HCT116 (cell line): ENCODE measurements around the gene AMZ2. TPM values are rescaled to one million over a fixed set of nuclear protein-coding genes. Genes with fewer than 3 reads are reported as not detected.
A peak's percentile ranks its signal among the peaks of the same experiment; 100 is the strongest.

ENCODE experiments used
- ATAC-seq: fragments of 200-7000 bp; cut with Tn5 transposase; 2 replicates; pipeline ENCODE4 v1.9.1; 2020; ENCODE audit warnings: mild to moderate bottlenecking, moderate library complexity
- Bru-seq: library from RNA; stranded (reverse); fragments of 400-500 nt; gene quantifications from one replicate; lab custom pipeline; 2021; lab: Mats Ljungman, UMichigan
- BruChase-seq, 2 experiments: library from RNA; stranded (reverse); fragments of 400-500 nt; gene quantifications; one replicate each; lab custom pipeline; 2021; lab: Mats Ljungman, UMichigan
- BruUV-seq: library from RNA; stranded (reverse); fragments of 400-500 nt; replicated peaks from 2 replicates; lab custom pipeline; 2021; lab: Mats Ljungman, UMichigan
- CTCF ChIA-PET: fragments of 300-600 bp; sonication (Branson Sonifier 250); formaldehyde crosslinking; loops from one replicate; lab custom pipeline; 2021; ENCODE audit warnings: antibody characterized with exemption; lab: Charles Lee
- POLR2A ChIA-PET: fragments of 300-600, 350-600 bp; sonication (Branson Sonifier 250); formaldehyde crosslinking; loops from one replicate; lab custom pipeline; 2021; ENCODE audit warnings: antibody characterized with exemption; lab: Charles Lee
- RAD21 ChIA-PET, 2 experiments: fragments of 300-600 bp; sonication (Branson Sonifier 250); formaldehyde crosslinking; loops; one replicate each; lab custom pipeline; 2023; ENCODE audit warnings: low total read pairs in 2 of 2; ENCODE audit not compliant: uncharacterized antibody in 2 of 2, unreplicated experiment in 2 of 2, low non-redundant PET in 1 of 2; lab: Charles Lee
- DNase-seq: peaks from one replicate; pipeline ENCODE4 v3.0.0-alpha.2; 2010; ENCODE audit warnings: low read depth, low spot score
- H2AFZ ChIP-seq: fragments of 200-600 bp; shearing (Covaris generic), sonication (generic); 2 replicates; pipeline ENCODE4 v1.6.1; 2017; ENCODE audit warnings: low read depth, mixed run types, mixed read lengths, antibody characterized with exemption, low read length; ENCODE audit not compliant: poor library complexity, severe bottlenecking
- H3K27ac ChIP-seq: 2 replicates; pipeline ENCODE4 v1.5.1; 2012; ENCODE audit warnings: low read depth, low read length
- H3K27me3 ChIP-seq: fragments of 200-600 bp; sonication (generic); 2 replicates; pipeline ENCODE4 v1.6.1; 2016; ENCODE audit warnings: mixed run types, low read length, mixed read lengths; ENCODE audit not compliant: insufficient read depth
- H3K36me3 ChIP-seq, 2 experiments: fragments of 200-500 bp in 1 of 2; fragments of 200-600 bp in 1 of 2; sonication (Bioruptor generic) in 1 of 2; sonication (generic) in 1 of 2; 2 replicates each; pipeline versions ENCODE4 v1.5.1 to v1.6.1; 2014 to 2016; ENCODE audit warnings: low read length in 2 of 2, inconsistent platforms in 1 of 2, mixed read lengths in 1 of 2, mixed run types in 1 of 2; ENCODE audit not compliant: insufficient read depth in 2 of 2, control insufficient read depth in 1 of 2
- H3K4me1 ChIP-seq, 2 experiments: fragments of 200-600 bp in 1 of 2; sonication (generic) in 1 of 2; 2 replicates each; pipeline versions ENCODE4 v1.5.1 to v1.6.1; 2012 to 2017; ENCODE audit warnings: low read length in 2 of 2, inconsistent platforms in 1 of 2, mild to moderate bottlenecking in 1 of 2, mixed read lengths in 1 of 2, mixed run types in 1 of 2, moderate library complexity in 1 of 2; ENCODE audit not compliant: insufficient read depth in 2 of 2, control insufficient read depth in 1 of 2
- H3K4me2 ChIP-seq: fragments of 200-600 bp; sonication (generic); 2 replicates; pipeline ENCODE4 v1.6.1; 2017; ENCODE audit warnings: mixed run types, low read length, mixed read lengths
- H3K4me3 ChIP-seq, 2 experiments: fragments of 200-600 bp in 1 of 2; sonication (generic) in 1 of 2; replicated peaks in 1 of 2; 2 replicates each; pipeline ENCODE4 v1.5.1; 2011 to 2016; ENCODE audit warnings: low read length in 2 of 2, control low read depth in 1 of 2, low read depth in 1 of 2, mild to moderate bottlenecking in 1 of 2, mixed read lengths in 1 of 2, mixed run types in 1 of 2
- H3K79me2 ChIP-seq: fragments of 200-600 bp; sonication (generic); 2 replicates; pipeline ENCODE4 v1.6.1; 2017; ENCODE audit warnings: mild to moderate bottlenecking, mixed run types, low read length, moderate library complexity, mixed read lengths; ENCODE audit not compliant: insufficient read depth
- H3K9ac ChIP-seq: fragments of 200-600 bp; sonication (generic); 2 replicates; pipeline ENCODE4 v1.6.1; 2016; ENCODE audit warnings: low read length, mixed read lengths
- H3K9me2 ChIP-seq: fragments of 200-600 bp; sonication (generic), shearing (Covaris generic); 2 replicates; pipeline ENCODE4 v1.6.1; 2017; ENCODE audit warnings: mixed run types, mild to moderate bottlenecking, moderate library complexity; ENCODE audit not compliant: insufficient read depth
- H3K9me3 ChIP-seq, 2 experiments: fragments of 200-500 bp in 1 of 2; fragments of 200-600 bp in 1 of 2; sonication (Bioruptor generic) in 1 of 2; sonication (generic) in 1 of 2; 2 replicates each; pipeline ENCODE4 v1.6.1; 2014 to 2017; ENCODE audit warnings: low read length in 2 of 2, mixed read lengths in 2 of 2, inconsistent platforms in 1 of 2, low read depth in 1 of 2, mild to moderate bottlenecking in 1 of 2, mixed run types in 1 of 2, moderate library complexity in 1 of 2; ENCODE audit not compliant: control insufficient read depth in 1 of 2, insufficient read depth in 1 of 2
- H4K20me1 ChIP-seq: fragments of 200-600 bp; sonication (generic), shearing (Covaris generic); 2 replicates; pipeline ENCODE4 v1.6.1; 2017; ENCODE audit warnings: mixed run types, mild to moderate bottlenecking, moderate library complexity; ENCODE audit not compliant: insufficient read depth
- ATF3 ChIP-seq: IDR thresholded peaks from 2 replicates; pipeline ENCODE4 v1.6.1; 2012
- CTCF ChIP-seq, 3 experiments: fragments of 200-600 bp in 1 of 3; sonication (generic) in 1 of 3; IDR thresholded peaks in 2 of 3; conservative IDR thresholded peaks in 1 of 3; 2 replicates each; pipeline ENCODE4 v1.5.1; 2012 to 2017; ENCODE audit warnings: low read depth in 2 of 3, low read length in 2 of 3, antibody characterized with exemption in 1 of 3, borderline replicate concordance in 1 of 3, control low read depth in 1 of 3, mild to moderate bottlenecking in 1 of 3, mixed read lengths in 1 of 3, mixed run types in 1 of 3, moderate library complexity in 1 of 3; ENCODE audit not compliant: insufficient read depth in 1 of 3
- EGR1 ChIP-seq: IDR thresholded peaks from 2 replicates; pipeline ENCODE4 v1.6.1; 2012; ENCODE audit warnings: low read depth
- ELF1 ChIP-seq: IDR thresholded peaks from 2 replicates; pipeline ENCODE4 v1.6.1; 2012; ENCODE audit warnings: low read depth, borderline replicate concordance
- EZH2 ChIP-seq: fragments of 200-600 bp; sonication (generic); IDR thresholded peaks from 2 replicates; pipeline ENCODE4 v1.6.1; 2017; ENCODE audit warnings: antibody characterized with exemption, mixed run types
- FOSL1 ChIP-seq: IDR thresholded peaks from 2 replicates; pipeline ENCODE4 v1.6.1; 2012; ENCODE audit warnings: low read depth
- MAX ChIP-seq: IDR thresholded peaks from 2 replicates; pipeline ENCODE4 v1.6.1; 2012
- POLR2A ChIP-seq: IDR thresholded peaks from 2 replicates; pipeline ENCODE4 v1.7.0; 2011; ENCODE audit warnings: borderline replicate concordance; ENCODE audit not compliant: insufficient read depth, insufficient read length; ENCODE audit errors: extremely low read depth
- POLR2AphosphoS5 ChIP-seq: IDR thresholded peaks from 2 replicates; pipeline ENCODE4 v1.6.1; 2011; ENCODE audit warnings: mild to moderate bottlenecking, low read depth, low read length, moderate library complexity
- RAD21 ChIP-seq: IDR thresholded peaks from 2 replicates; pipeline ENCODE4 v1.6.1; 2012; ENCODE audit warnings: low read depth, mild to moderate bottlenecking
- SIN3A ChIP-seq: IDR thresholded peaks from 2 replicates; pipeline ENCODE4 v1.6.1; 2012; ENCODE audit warnings: low read depth
- SP1 ChIP-seq: IDR thresholded peaks from 2 replicates; pipeline ENCODE4 v1.6.1; 2012; ENCODE audit warnings: low read depth
- SRF ChIP-seq: IDR thresholded peaks from 2 replicates; pipeline ENCODE4 v1.6.1; 2012; ENCODE audit warnings: low read depth
- ZBTB33 ChIP-seq: IDR thresholded peaks from 2 replicates; pipeline ENCODE4 v1.6.1; 2011; ENCODE audit warnings: mild to moderate bottlenecking, low read length, moderate library complexity; ENCODE audit not compliant: insufficient replicate concordance; ENCODE audit errors: extremely low read depth
- ZFX ChIP-seq: fragments of 450-650 bp; IDR thresholded peaks from 2 replicates; pipeline ENCODE4 v1.6.1; 2017
- intact Hi-C: fragments of 100-400 bp; cut with micrococcal nuclease; formaldehyde crosslinking; loops from 2 replicates; pipeline ENCODE4 v1.10.0; 2022
- long read RNA-seq: library from polyadenylated mRNA; unstranded; transcript quantifications from one replicate; pipeline ENCODE4 v2.0.0, GENCODE V29; 2021; ENCODE audit not compliant: unreplicated experiment
- polyA plus RNA-seq: library from polyadenylated mRNA; unstranded; fragments of >200 nt; gene quantifications from 2 replicates; pipeline ENCODE4 v1.2.1, GENCODE V29; 2012; ENCODE audit warnings: missing spikeins
- total RNA-seq: library from RNA; stranded (reverse); gene quantifications from one replicate; pipeline ENCODE4 v1.2.1, GENCODE V29; 2021; ENCODE audit not compliant: unreplicated experiment

AMZ2 gene
- total RNA-seq: 131 TPM
- polyA plus RNA-seq: 51.8 and 75.7 TPM in 2 replicates
- Bru-seq, nascent RNA: percentile 86 among the genes with signal in this experiment
- percentile 95 among the genes with signal in this experiment for BruChase-seq, experiment 1, labeled RNA remaining after a 6-hour chase
- percentile 88 among the genes with signal in this experiment for BruChase-seq, experiment 2, labeled RNA remaining after a 2-hour chase
- long read RNA-seq, transcript AMZ2-203 (8 exons, 1,378 nt): minor isoform, 43 of 342 reads
- long read RNA-seq, transcript AMZ2-202 (7 exons, 2,402 nt): major isoform, 177 of 342 reads
- long read RNA-seq, partial matches to known transcripts: 53 of 342 reads
- long read RNA-seq, other reads (novel, unspliced or antisense): 59 of 342 reads

GRCh38 chr17:68247445-68248198 is at the start of gene AMZ2:
TSS of gene AMZ2 (plus strand) at chr17:68248043. CDS start at chr17:68250188, 2,145 bp downstream.
- Histone ChIP-seq H3K4me3 (peak within 1 kb of the TSS; percentile 62 to 67), H3K4me1 (peaks cover 14 to 29% of the 10 kb centered on the region in 2 experiments; a peak in 3 of 4 replicates), H3K36me3 (peaks cover 0 to 9% of the 10 kb centered on the region in 2 experiments; a peak in 3 of 4 replicates), H3K9ac (peak within 1 kb of the TSS; percentile 90), H4K20me1 (no peaks in the 10 kb centered on the region), H3K27me3 (no peaks in the 10 kb centered on the region), H3K4me2 (peak within 1 kb of the TSS; percentile 79), H3K9me3 (no peaks in the 10 kb centered on the region), H2AFZ (no peak within 1 kb of the TSS), H3K79me2 (peaks cover 12% of the 10 kb centered on the region), H3K27ac (peak within 1 kb of the TSS; percentile 91), H3K9me2 (no peaks in the 10 kb centered on the region)
- intact Hi-C loops: loop anchor here (1.0 to 5.0 kb wide), 2 partner anchors 42 to 190 kb away; no protein-coding TSS in a partner anchor
- ATAC-seq (peak; percentile 95), DNase-seq (peak; percentile 88)
- BruUV-seq: TSS peak; percentile 80
- POLR2A ChIA-PET: interaction anchor here (0.8 to 1.8 kb wide), 7 partner anchors 10 to 210 kb away, joined by 3 to 6 read pairs (median 4); no protein-coding TSS in a partner anchor
- no peak for TF ChIP-seq EZH2
- TF ChIP-seq ZBTB33: peak; percentile 19
- no peak for TF ChIP-seq CTCF (IDR thresholded peaks at IDR 0.05 in 2 of 3, conservative IDR thresholded peaks at IDR 0.05 in 1 of 3; ENCODE audit: borderline replicate concordance in 1 of 3, insufficient read depth in 1 of 3, low read depth in 2 of 3, low read length in 2 of 3)
- peak; percentile 5; the same call in 1 of the 2 replicates for TF ChIP-seq RAD21
- TF ChIP-seq MAX: peak; percentile 81
- peak; percentile 94 for TF ChIP-seq SIN3A
- peak; percentile 96 for TF ChIP-seq POLR2AphosphoS5
- no peak for TF ChIP-seq FOSL1
- TF ChIP-seq EGR1: peak; percentile 98
- TF ChIP-seq SRF: no peak
- no peak for TF ChIP-seq ATF3
- peak; percentile 96 for TF ChIP-seq POLR2A
- TF ChIP-seq ELF1: no peak
- TF ChIP-seq ZFX: peak; percentile 93
- TF ChIP-seq SP1: peak; percentile 88
- CTCF ChIA-PET: interaction anchor here (0.6 to 2.9 kb wide), 5 partner anchors 47 to 185 kb away, joined by 3 to 9 read pairs (median 3); no protein-coding TSS in a partner anchor
- RAD21 ChIA-PET: interaction anchor here (0.7 to 1.1 kb wide), 3 partner anchors 66 to 188 kb away, joined by 3 to 6 read pairs (median 4); no protein-coding TSS in a partner anchor
